Renal cortex interstitium (tissue), 11 donors: ENCODE measurements around the gene MPPED2. TPM values are rescaled to one million over a fixed set of nuclear protein-coding genes. Genes with fewer than 3 reads are reported as not detected.

ENCODE experiments used
- DNase-seq, 11 donors: peaks; one replicate each; pipeline ENCODE4 v3.0.0-alpha.2; 2013; ENCODE audit warnings: low read depth in 9 of 11, low spot score in 4 of 11; ENCODE audit errors: extremely low read depth in 1 of 11
- polyA plus RNA-seq, 3 donors: library from polyadenylated mRNA; unstranded; fragments of 120-200 nt; gene quantifications; one replicate each; pipeline ENCODE4 v1.2.1, GENCODE V29; 2013; ENCODE audit not compliant: insufficient read length in 3 of 3

MPPED2 gene
- polyA plus RNA-seq, 3 donors = 16.9 to 18.0 (median 17.4) TPM

DNA sequence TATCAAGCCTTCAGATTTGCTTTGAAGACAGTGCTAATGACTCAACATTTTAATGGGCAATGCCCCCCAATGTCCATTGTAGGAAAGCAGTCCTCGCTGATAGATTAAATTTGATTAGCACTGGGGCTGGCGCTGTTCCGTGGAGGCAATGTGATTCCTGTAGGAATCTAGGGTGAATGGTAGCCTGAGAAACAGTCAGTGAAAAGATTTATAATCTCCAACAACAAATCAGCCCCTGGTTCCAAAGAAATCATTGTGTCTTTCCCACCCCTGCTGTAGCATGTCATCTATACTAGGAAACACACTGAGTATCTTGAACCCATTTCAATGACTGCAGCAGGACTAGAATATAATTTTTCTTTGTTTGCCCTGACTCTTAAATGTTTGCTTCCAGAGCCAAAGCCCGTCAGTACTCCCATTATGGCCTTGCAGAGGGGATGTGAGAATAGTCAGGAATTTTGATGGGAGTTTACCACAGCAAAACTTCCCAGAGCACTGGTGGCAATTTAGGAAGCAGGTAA, 36.1 kb downstream of the MPPED2 start:
- no peak for DNase-seq

- no peak for DNase-seq
Measured at GRCh38 chr11:30549565-30549964, 36.6 kb downstream of the MPPED2 start.

- DNase-seq = no peak
Measured at GRCh38 chr11:30546334-30546733, 39.8 kb downstream of the MPPED2 start.

- no peak for DNase-seq
Measured at GRCh38 chr11:30545507-30545906, 40.6 kb downstream of the MPPED2 start.

DNA sequence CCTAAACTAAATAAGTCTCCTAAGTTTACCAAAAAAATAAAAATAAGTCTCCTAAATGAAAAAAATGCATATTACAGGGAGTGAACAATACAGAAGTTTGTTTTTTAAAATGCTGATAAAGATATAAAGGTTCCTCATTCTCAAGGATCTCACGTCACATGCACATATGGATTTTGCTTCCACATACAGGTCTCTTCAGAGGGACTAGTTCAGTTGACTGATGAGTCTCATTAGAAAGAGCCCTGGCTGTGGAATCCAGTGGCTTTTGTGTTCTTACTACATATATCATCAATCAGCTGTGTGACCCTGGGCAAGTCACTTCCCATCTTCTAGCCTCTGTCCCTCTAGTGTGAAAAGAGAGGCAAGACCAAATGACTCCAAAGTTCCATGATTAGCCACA, 43.1 kb downstream of the MPPED2 start:
- no peak for DNase-seq

DNA sequence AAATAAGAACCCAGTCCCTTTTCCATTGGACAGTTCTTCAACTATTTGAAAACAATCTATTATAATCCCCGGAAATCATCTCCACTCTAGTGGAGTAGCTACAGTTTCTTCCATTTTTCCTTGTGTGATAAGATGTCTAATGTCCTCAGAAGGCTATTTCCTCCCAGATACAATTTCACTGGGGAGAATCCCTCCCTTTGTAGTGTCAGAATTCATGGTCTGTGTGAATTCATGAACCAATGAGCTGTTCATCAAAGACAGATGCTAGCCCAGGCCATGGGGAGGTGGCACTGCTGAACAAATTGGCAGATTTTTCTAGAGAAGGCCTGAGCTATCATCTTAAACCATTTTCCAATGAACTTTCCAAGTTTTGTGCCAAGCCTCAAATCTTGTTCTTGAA, 45.4 kb downstream of the MPPED2 start:
- peak in 4 of 11 donors; percentile 32 to 44 (median 38) for DNase-seq

DNA sequence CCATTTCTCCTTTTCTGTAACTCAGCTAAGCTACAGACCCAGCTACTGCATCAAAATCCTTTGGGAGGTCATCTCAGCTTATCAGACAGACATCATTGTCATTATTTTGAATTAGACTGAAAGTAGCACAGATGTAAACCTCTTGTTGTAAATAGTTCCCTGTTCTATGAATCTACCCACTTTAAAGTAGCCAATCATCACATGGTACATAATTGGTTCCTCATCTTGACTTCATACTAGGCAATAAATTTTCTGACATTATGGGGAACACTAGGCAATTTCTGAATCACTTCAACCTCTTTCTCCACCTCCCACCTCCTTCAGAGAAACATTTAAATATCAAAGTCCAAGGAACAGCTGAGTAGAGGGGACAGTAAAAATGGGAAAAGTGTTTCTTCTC, 47.9 kb downstream of the MPPED2 start:
- DNase-seq = no peak

DNA sequence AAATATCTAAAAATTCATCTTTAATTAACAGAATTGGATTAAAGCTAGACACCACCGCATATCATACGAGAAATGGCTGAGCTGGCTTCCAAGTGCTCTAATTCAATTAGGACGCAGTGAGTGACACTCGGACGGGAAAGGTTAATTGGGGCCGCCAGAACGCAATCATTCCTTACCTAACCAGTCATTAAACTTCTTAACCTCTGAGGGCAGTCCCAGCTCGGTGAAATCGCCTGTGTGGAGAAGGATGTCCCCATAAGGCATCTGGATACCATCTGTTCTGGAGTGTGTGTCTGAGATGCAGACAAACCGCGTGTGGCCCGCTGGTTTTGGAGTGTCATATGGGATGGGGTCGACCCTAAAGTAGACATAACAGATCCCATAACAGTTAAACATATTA, 50.3 kb downstream of the MPPED2 start:
- DNase-seq = peak in 1 of 11 donors; percentile 15

GRCh38 chr11:30533445-30533947, 52.7 kb downstream of the MPPED2 start:
- no peak for DNase-seq

DNA sequence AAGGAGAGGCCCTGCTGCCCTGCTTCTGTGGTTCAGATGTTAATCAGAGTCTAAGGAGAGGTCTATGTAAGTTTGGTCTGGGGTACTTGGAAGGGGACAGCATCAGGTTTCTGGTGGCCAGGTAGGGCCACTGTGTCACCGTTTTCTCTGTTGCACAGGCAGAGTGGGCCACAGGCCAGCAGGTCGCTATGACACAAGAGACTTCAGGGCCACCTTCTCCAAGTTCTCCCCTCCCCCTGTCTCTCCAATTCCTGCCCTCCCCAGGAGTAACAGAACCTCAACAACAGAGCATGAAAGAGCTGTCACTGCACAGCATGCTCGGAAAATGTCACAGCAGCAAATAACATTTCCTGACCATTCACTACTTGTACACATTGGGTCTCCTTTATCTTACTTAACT, 58.6 kb downstream of the MPPED2 start:
- no peak for DNase-seq

DNA sequence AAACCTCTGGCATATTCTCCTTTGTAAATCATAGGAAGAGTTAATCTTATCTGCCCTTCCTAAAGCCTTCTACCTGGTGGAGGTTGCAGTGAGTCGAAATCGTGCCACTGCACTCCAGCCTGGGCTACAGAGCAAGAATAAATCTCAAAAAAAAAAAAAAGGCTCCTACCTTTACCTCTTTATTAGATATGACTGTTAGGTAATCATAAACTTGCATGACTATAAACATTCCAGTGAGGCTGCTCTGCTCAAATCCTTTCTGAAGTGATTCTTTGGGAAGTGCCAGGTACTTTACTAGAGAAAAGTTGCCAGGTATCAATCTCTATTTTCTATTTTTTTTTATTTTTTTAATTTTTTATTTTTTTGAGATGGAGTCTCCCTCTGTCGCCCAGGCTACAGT, 59.6 kb downstream of the MPPED2 start:
- no peak for DNase-seq

- DNase-seq = no peak
Measured at GRCh38 chr11:30522536-30523243, 63.5 kb downstream of the MPPED2 start.

GRCh38 chr11:30521297-30522071, 64.7 kb downstream of the MPPED2 start:
- no peak for DNase-seq

- DNase-seq = no peak
Measured at GRCh38 chr11:30513087-30513486, 73.1 kb downstream of the MPPED2 start.

- no peak for DNase-seq
Measured at GRCh38 chr11:30511408-30511807, 74.7 kb downstream of the MPPED2 start.

DNA sequence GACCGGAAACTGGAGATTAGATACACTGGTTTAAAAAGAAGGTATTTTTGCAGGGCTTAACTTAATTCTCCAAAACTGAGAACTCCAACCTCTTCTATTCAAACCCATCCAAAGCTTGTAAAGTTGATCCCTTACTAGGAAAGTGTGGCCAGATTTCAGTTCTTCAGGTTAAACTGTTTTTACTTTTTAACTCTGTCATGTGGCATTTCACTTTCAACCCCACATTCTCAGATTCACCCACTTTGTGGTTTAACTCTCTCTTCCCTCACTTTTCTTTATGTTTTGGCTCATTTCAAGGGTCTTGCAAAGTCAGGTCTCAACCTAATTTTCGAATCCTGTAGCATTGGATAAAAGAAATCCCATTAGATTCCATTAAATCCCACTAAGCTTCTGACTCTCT, 75.4 kb downstream of the MPPED2 start:
- DNase-seq = no peak

DNA sequence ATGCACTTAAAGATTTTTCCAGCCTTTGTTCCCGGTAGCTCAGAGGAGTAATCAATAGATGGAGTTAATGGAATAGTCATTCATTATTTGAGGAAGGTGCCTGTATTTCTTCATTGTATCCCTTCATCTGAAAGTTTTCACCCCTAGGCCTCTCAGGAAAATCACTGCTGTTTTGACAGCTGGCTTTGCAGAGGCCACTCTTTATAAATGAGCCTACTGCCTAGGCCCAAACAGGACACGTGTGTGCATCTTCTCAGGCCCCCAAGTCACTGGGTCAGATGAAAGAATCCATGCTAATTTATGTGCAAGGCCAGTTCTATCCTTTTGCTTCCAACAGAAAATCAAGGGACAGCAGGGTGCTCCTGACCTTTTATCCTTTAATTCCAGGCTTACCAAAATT, 76.8 kb downstream of the MPPED2 start:
- DNase-seq = no peak

GRCh38 chr11:30508594-30508993, 77.6 kb downstream of the MPPED2 start:
- no peak for DNase-seq

- no peak for DNase-seq
Measured at GRCh38 chr11:30505603-30506002, 80.5 kb downstream of the MPPED2 start.

- peak in 6 of 11 donors; percentile 24 to 53 (median 30) for DNase-seq
Measured at GRCh38 chr11:30504468-30504867, 81.7 kb downstream of the MPPED2 start.
